ENCODE data around the gene ADD3.

Gene ADD3

DNA sequence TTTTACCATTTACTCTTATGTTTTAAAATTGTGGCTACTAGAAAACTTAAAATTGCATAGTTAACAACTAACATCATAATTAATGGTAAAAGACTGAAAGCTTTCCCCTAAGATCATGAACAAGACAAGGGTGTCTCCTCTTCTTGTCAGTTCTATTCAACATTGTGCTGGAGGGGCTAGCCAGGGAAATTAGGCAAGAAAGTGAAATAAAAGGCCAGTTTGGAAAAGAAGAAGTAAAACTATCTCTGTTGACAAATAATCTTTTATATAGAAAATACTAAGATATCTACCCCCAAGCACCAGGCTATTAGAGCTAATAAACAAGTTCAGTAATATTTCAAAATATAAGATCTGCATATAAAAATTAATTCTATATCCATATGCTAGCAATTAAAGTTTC lies 152.7 kb downstream of the ADD3 start:
- no peak for DNase-seq

GRCh38 chr10:110162741-110163145 lies 155.0 kb downstream of the ADD3 start:
- no peak for DNase-seq

GRCh38 chr10:110163192-110163773 lies 155.5 kb downstream of the ADD3 start:
- no peak for DNase-seq

DNA sequence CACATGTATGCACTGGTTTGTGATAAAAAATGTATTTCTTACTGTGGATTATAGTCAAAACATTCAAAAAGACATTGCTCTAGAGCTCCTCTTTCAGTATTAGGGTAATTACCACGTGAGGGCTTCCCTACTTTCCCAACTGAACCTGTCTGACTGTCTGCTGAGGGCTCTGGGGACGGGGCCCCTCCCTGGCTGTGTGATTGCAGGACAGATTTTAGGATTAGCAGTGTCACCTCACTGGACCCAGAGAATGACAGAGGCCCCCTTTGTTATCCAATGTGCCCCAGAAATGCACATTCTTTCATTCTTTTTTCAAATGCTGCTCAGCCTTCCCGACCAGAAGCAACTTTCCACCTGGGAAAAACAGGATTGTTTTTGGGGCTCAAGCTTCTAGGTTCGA lies 156.1 kb downstream of the ADD3 start:
- no peak for DNase-seq

DNA sequence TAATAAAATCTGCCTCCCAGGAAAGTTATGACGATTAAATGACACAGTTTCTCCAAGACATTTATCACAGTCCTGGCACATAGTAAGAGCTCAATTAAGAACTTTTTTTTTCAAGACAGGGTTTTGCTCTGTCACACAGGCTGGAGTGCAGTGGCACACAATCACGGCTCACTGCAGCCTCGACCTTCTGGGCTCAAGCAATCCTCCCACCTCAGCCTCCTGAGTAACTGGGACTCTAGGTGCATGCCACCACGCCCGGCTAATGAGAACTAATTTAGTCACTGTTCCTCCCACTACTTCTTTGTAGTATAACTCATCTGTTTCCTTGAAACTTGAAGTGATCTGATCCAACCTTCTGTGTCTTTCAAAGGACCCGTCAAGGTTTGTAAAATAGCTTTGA lies 157.5 kb downstream of the ADD3 start:
- DNase-seq = no peak

DNA sequence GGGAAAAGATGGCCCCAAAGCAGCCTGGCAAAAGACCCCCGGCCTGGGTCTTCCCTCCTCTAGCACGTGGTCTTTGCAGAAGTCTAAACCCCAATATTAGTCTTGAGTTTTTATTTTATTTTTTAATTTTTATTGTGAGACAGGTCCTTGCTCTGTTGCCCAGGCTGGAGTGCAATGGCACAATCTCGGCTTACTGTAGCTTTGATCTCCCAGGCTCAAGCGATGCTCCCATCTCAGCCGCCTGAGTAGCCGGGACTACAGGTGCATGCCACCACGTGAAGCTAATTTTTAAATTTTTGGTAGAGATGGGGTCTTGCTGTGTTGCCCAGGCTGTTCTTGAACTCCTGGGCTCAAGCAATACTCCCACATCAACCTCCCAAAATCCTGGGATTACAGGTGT lies 159.4 kb downstream of the ADD3 start:
- DNase-seq = no peak

DNA sequence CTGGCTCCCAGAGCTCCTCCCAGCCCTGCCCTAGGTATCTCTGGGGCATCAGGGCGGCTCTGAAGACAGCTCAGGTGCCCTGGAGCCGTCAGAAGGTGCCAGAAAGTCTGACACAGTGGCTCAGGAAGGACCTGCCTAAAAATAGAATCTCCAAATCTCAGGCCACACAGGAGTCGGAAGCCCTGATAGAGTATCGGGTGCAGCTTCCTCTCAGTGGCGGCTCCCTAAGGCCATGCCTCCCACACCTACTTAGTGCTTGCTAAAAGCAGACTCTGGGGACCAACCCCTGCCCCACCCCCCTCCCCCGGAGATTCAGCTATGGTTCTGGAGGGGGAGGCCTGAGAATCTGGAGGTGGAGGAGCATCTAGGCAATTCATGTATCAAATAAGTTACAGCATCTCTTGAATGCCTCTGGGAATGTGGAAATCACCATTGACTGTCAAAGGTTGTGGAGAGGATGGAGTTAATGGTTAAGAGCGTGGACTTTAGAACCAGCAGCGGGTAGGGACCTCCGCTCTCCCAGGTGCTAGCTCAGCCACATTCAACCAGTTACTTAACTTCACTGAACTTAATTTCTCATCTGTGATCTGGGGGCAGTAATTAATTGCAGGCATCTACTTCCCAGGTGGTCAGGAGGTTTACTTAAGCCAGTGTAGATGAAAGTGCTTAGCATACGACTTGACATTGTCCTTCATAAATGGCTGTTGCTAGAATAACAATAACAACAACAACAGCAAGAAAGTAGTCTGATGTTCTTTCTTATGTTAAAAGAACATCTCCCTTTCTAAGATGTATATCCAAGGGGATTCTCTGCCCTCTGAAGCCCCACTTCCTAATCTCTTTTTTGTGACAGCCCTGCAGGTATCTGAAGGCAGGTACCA lies 161.1 kb downstream of the ADD3 start:
- no peak for DNase-seq

DNA sequence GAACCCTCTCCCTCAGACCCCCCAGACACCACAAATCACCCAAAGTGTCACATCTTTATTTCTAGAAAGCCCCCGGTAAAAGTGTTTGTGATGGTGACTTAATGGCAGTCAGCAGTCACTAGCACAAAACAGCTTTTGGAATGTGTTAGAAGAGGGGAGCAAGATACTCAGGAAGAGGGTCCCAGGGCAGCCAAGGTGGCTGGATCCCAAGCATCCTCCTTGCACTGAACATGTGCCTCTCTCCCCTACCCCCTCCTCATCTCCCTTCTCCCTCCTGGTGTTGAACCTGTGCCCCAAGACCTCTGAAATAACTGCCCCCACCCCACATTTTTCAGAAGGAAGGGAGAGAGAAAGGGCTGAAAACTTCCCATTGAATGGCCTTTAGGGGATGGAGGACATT lies 161.8 kb downstream of the ADD3 start:
- DNase-seq = no peak

DNA sequence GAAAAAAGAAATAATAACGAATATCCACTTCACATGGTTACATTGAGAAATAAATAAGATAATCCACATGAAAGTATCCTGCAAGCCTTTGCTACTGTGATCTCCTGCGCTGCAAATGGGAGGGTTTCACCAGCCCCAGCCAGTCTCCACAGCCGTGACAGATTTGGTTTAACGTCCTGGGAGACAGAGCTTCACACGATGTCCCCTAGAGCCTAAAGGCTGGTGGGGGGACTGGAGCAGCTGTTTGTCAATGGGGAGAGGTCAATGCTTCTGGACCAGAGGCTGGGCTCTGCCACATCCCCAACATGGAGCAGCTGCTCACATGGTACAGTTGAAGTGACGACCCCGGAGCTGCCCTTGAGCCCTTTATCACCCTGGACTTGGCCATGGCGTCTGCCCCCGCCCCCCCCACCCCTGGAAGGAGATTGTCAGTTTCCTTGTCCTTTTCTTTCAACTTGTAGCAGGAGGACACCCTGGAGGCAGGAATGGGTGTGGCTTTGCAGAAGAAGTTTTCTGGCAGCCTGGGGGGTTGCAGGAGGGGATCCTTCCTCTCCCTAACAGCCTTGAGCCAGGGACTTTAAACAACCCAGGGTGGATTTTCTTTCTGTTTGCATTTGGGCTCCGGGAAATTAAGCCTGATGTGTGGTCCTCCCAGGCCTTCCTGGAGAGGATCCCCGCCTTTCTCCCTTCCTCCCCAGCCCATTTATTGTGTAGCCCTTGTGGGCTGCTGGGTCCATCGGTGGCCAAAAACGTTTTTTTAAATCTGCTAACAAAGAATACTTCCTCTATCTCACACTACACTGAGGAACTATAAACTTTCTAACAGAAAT lies 162.6 kb downstream of the ADD3 start:
- DNase-seq = no peak

DNA sequence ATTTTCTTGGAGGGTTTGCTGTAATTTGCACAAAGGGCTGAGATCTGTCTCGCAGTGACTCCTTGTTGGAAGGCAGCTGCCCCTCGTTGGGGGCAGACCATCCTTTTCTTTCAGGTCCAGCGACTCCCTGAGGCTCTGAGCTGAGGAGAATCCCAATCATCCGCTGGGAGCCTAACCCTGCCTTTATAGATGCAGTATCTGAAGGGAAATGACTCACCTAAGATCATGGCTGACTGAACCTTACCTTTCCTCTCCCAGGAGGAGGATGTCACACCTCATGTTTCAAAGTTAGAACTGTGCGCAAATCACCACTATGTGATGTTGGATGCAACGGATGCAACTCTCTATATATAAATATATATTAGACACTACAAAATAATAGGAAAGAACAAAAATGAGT lies 163.2 kb downstream of the ADD3 start:
- no peak for DNase-seq

- DNase-seq = no peak
Observed at GRCh38 chr10:110172155-110172554, 164.4 kb downstream of the ADD3 start.

DNA sequence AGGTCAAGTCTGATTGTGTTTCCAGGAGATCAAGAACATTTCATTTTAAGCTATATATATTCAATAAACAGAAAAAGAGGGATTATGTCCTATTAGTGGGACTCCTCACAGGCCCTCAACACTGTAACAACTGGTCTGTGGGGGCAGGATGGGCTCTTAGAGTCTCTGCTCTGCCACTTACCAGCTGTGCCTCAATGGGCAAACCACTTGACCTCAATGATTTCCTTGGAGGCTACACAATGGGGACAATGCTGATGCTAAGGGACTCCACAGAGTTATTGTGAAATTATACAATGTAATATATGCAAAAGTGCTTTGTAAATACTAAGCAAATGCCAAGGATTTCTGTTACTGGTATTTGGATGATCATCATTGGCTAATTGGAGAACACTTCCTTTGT lies 166.4 kb downstream of the ADD3 start:
- DNase-seq = no peak

- DNase-seq = no peak
Observed at GRCh38 chr10:110174816-110175215, 167.0 kb downstream of the ADD3 start.

DNA sequence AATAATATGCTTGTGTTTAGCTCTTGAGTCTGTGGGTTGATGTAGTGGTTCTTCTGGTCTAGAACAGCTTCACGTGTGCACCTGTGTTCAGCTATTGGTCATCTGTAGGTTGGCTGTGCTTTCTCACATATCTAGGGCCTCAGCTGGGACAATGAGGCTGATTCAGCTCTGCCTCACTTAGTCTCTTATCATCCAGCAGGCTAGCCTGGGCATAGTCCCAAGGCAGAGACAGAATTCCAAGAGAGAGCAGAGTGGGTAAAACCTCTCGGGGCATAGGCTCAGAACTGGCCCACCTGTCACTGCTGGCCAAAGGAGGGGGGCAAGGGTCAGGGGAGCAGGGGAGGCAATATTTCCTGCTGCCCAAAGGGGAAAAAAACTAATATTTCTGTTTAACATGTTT lies 167.6 kb downstream of the ADD3 start:
- no peak for DNase-seq

DNA sequence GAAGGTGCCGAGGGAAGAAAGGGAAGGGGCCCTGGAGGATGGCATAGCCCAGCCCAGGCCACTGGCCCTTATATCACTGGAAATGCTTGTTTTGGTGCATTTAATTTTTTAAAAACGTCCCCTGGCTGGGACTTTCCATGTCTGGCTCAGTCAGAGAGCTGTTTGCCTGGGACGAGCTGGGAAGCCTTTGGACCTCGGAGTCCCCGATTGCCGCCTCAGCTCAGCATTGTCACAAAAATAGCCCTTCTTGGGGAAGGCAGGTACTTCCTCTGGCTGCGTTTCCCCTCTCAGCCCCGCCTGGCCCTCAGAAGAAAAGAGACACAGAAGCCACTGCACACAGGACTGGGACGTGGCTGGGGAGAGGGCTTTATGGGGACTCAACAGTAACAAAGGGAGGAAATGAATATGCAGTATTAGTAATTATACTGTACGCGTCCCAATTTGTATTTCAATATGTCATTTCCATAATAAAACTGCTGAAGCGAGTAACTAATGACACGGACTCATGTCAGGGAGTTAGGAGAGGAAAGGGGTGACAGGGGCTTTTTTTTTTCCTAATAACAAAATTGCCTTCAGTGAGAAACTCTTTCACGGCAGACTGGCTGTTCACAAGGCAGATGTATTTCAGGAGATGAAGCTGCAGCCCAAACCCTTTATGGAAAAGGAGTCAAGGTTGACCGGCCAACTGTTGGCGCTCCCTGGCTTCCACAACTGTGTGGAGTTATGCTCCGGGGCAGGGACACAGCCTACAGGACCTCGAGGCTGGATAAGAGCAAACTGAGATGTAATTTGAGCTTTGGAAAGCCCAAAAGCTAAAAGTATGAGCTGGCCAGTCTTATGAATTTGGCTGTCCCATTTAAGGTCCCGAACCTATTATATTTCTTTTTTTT lies 168.6 kb downstream of the ADD3 start:
- DNase-seq = no peak

DNA sequence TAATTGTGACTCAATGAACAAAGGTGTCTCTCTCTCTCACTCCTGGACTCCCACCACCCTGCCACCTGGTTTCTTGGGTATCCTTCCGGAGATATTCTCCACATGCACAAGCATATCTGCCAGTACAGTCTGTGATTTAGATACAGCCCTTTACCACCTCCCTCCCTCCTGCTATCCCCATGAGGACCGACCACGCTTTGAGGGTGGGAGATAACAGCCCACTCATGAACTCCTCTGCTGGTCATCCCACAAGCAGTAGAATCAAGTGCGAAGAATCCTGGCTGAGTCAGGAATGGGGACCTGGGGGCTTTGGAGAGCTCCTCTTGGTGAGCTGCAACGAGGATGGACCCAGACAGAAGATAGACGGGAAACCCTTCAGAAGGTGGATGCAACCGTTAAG lies 171.4 kb downstream of the ADD3 start:
- no peak for DNase-seq

DNA sequence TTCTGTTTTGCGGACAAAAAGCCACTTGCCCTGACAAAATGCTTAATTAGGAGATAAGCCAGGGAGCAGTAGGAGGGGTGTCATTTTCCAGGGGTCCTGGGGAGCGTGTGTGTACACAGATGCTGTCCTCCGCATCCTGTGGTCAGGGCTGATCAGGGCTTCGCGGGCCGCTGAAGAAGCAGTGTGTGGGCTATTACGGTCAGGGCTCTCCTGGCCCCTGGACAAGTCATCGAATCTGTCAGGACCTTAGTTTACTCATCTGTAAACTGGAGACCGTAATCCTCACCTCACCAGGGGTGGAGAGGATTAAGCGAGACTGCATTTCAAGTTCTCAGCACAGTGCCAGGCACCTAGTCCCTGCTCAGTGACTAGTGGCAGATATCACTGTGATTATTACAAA lies 173.7 kb downstream of the ADD3 start:
- DNase-seq = no peak

GRCh38 chr10:110181911-110182310 lies 174.1 kb downstream of the ADD3 start:
- no peak for DNase-seq

GRCh38 chr10:110184398-110184797 lies 176.6 kb downstream of the ADD3 start:
- DNase-seq = no peak

All from OCI-M1 (cell line).